ENCODE results near the gene TMEM212. TPM values are rescaled to one million over a fixed set of nuclear protein-coding genes. Genes with fewer than 3 reads are reported as not detected.

Gene TMEM212
- total RNA-seq, 2 donors from 2014 or later = not detected

DNA sequence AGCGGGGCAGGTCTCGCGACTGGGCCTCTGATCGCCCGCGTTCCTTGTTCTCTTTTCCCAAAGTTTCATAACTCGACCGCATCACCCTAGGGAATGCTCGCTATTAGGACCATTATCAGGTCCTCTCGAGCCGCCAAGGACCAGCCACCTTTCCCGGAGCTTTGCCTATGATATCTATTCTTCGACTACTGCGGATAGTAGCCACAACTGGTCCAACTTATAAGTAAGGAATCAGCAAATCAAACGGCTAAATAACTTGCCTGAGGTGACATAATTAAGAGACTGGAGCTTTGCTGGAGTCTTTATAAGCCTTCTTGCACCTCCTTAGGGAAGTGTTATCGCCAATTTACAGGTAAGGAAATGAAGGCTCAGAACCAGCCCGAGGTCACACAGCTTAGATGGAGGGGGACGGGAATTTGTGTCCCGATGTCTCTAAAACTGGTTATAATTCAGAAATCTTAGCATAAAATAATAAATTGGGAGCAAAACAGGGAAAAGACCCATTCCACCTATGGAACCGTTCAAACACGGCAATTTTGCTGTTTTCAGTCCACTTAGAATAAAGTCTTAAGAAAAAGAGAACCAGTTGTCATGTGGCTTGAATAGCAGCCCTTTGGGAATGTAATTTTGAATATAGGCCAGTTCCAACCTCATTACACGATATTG lies 32.4 kb upstream of the TMEM212 start:
- H3K9me3 ChIP-seq = no peaks in the 10 kb centered on the region
- H3K36me3 ChIP-seq = no peaks in the 10 kb centered on the region
- peak overlapping the region; percentile 94 to 96 for H3K27ac ChIP-seq
- no peaks in the 10 kb centered on the region for H3K27me3 ChIP-seq
- peaks cover 0 to 33% of the 10 kb centered on the region in 2 donors for H3K4me1 ChIP-seq
- H3K4me3 ChIP-seq = peak overlapping the region; percentile 43 to 78
- DNase-seq (ENCODE audit: low spot score) = no peak
- TF ChIP-seq, protein P1, sequence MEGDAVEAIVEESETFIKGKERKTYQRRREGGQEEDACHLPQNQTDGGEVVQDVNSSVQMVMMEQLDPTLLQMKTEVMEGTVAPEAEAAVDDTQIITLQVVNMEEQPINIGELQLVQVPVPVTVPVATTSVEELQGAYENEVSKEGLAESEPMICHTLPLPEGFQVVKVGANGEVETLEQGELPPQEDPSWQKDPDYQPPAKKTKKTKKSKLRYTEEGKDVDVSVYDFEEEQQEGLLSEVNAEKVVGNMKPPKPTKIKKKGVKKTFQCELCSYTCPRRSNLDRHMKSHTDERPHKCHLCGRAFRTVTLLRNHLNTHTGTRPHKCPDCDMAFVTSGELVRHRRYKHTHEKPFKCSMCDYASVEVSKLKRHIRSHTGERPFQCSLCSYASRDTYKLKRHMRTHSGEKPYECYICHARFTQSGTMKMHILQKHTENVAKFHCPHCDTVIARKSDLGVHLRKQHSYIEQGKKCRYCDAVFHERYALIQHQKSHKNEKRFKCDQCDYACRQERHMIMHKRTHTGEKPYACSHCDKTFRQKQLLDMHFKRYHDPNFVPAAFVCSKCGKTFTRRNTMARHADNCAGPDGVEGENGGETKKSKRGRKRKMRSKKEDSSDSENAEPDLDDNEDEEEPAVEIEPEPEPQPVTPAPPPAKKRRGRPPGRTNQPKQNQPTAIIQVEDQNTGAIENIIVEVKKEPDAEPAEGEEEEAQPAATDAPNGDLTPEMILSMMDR (IDR thresholded peaks at IDR 0.05) = no peak

DNA sequence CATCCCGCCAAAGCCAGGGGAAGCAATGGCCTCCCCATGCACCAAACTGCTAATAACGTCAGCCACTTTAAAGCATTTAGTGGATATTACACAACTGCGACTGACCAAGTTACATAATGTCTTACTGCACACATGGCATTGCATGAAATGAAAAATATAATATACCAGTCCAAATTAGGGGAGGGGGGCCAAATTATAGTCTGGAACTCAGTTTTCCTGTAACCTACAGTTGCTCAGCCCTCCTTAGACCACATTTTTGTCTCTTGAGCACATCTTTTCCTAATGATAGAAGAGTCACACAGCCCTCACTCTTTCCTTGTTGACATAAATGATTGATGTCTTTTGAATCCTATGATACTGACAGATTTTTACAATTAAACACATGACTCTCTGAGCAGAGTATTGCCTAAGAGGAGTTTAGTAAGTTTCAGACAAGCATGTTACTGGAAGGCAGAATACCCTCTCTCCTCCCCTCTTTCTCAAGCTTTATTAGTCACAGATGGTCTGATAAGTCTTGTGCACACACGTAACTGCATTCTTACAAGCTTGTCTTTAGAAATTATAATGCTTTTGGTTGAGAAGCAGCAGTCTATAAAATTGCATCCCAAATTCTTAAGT lies 31.7 kb upstream of the TMEM212 start:
- Histone ChIP-seq H3K4me3 (no peak overlapping the region), H3K27me3 (no peaks in the 10 kb centered on the region), H3K36me3 (no peaks in the 10 kb centered on the region), H3K27ac (peak overlapping the region; percentile 94 to 96), H3K9me3 (no peaks in the 10 kb centered on the region), H3K4me1 (peaks cover 0 to 26% of the 10 kb centered on the region in 2 donors)
- TF ChIP-seq, protein P1 (IDR thresholded peaks at IDR 0.05) = no peak
- DNase-seq (ENCODE audit: low spot score) = peak; percentile 71

GRCh38 chr3:171811913-171812335 lies 31.2 kb upstream of the TMEM212 start:
- no peaks in the 10 kb centered on the region for H3K27me3 ChIP-seq
- no peaks in the 10 kb centered on the region for H3K9me3 ChIP-seq
- H3K4me3 ChIP-seq = no peak overlapping the region
- H3K27ac ChIP-seq = peak overlapping the region in 1 of 2 donors; percentile 94
- DNase-seq (ENCODE audit: low spot score) = no peak
- TF ChIP-seq, protein P1 (IDR thresholded peaks at IDR 0.05) = no peak
- peaks cover 0 to 25% of the 10 kb centered on the region in 2 donors for H3K4me1 ChIP-seq
- H3K36me3 ChIP-seq = no peaks in the 10 kb centered on the region

GRCh38 chr3:171812811-171813210 lies 30.3 kb upstream of the TMEM212 start:
- TF ChIP-seq, protein P1 (IDR thresholded peaks at IDR 0.05) = no peak
- H3K27me3 ChIP-seq = no peaks in the 10 kb centered on the region
- H3K4me1 ChIP-seq = peaks cover 0 to 25% of the 10 kb centered on the region in 2 donors
- no peaks in the 10 kb centered on the region for H3K36me3 ChIP-seq
- H3K27ac ChIP-seq = no peak overlapping the region
- peaks cover 0 to 2% of the 10 kb centered on the region in 2 donors for H3K9me3 ChIP-seq
- DNase-seq (ENCODE audit: low spot score) = no peak
- no peak overlapping the region for H3K4me3 ChIP-seq

DNA sequence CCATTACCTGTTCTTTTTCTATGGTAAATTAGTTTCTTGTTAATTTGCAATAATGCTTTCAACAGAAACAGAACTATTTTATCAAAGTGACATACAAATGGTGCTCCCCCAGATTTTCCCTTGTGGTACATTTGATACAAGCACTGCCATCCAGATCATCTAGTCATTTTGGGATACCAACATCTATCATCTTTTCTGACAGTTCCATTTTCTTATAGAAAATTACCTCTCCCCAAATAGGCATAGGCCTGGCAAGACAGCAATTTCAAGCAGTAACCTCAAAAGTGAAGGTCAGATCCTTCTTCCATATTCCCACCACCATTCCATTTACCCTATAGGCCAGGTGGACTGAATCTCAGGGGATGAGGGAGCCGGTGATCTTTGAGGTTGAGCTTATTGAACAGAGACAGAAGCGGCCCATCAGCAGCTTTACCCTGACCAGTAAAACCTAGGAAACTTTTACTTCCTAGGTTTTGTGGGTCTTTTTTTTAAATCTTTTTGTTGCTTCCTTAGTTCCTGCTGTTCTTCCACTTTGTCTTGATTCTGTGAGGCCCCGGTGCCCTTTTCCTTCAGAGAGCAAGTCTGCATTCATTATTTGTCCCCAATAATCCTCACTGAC lies 29.8 kb upstream of the TMEM212 start:
- H3K9me3 ChIP-seq = peaks cover 0 to 4% of the 10 kb centered on the region in 2 donors
- H3K36me3 ChIP-seq = no peaks in the 10 kb centered on the region
- TF ChIP-seq, protein P1 (IDR thresholded peaks at IDR 0.05) = no peak
- no peak overlapping the region for H3K4me3 ChIP-seq
- no peaks in the 10 kb centered on the region for H3K27me3 ChIP-seq
- H3K4me1 ChIP-seq = peaks cover 0 to 25% of the 10 kb centered on the region in 2 donors
- DNase-seq (ENCODE audit: low spot score) = no peak
- peak overlapping the region in 1 of 2 donors; percentile 29 for H3K27ac ChIP-seq

Measured in right atrium auricular region (tissue), 2 donors.